ENCODE measurements around the gene PRKAB2.

Gene PRKAB2

GRCh38 chr1:147189514-147189913, 17.2 kb upstream of the PRKAB2 start:
- H3K79me2 ChIP-seq (ENCODE audit: insufficient read depth, low read length): no peaks in the 10 kb centered on the region
- TF ChIP-seq CTCF (IDR thresholded peaks at IDR 0.05; ENCODE audit: borderline replicate concordance, extremely low read depth, low read length, poor library complexity, severe bottlenecking) (no peak), EZH2 (IDR thresholded peaks at IDR 0.05; ENCODE audit: borderline replicate concordance, low read depth, low read length, severe bottlenecking) (no peak)
- no peaks in the 10 kb centered on the region for H3K4me1 ChIP-seq (ENCODE audit: insufficient read depth, low read length)
- H2AFZ ChIP-seq (ENCODE audit: low read depth, low read length): no peak overlapping the region
- H3K36me3 ChIP-seq (ENCODE audit: insufficient read depth, low read length): no peaks in the 10 kb centered on the region
- H3K4me2 ChIP-seq (ENCODE audit: insufficient read depth, low read length): no peak overlapping the region
- H4K20me1 ChIP-seq (ENCODE audit: insufficient read depth, low read length): no peaks in the 10 kb centered on the region
- no peaks in the 10 kb centered on the region for H3K27me3 ChIP-seq (ENCODE audit: insufficient read depth, low read length, poor library complexity)
- H3K27ac ChIP-seq (ENCODE audit: low read length): no peak overlapping the region
- DNase-seq (no peak), ATAC-seq (ENCODE audit: insufficient read depth, low read depth) (no peak)
- H3K9me3 ChIP-seq (ENCODE audit: insufficient read depth, low read length, severe bottlenecking): no peaks in the 10 kb centered on the region
- no peak overlapping the region for H3K9ac ChIP-seq (ENCODE audit: low read depth, low read length)
- no peak overlapping the region for H3K4me3 ChIP-seq (ENCODE audit: low read depth in 1 of 2, low read length in 2 of 2)

GRCh38 chr1:147185432-147185831, 13.2 kb upstream of the PRKAB2 start:
- Histone ChIP-seq H3K27ac (ENCODE audit: low read length) (no peak overlapping the region), H3K4me2 (ENCODE audit: insufficient read depth, low read length) (no peak overlapping the region), H3K4me1 (ENCODE audit: insufficient read depth, low read length) (no peaks in the 10 kb centered on the region), H3K4me3 (ENCODE audit: low read depth in 1 of 2, low read length in 2 of 2) (no peak overlapping the region), H2AFZ (ENCODE audit: low read depth, low read length) (no peak overlapping the region), H3K27me3 (ENCODE audit: insufficient read depth, low read length, poor library complexity) (no peaks in the 10 kb centered on the region), H3K79me2 (ENCODE audit: insufficient read depth, low read length) (no peaks in the 10 kb centered on the region), H3K36me3 (ENCODE audit: insufficient read depth, low read length) (no peaks in the 10 kb centered on the region), H3K9me3 (ENCODE audit: insufficient read depth, low read length, severe bottlenecking) (no peaks in the 10 kb centered on the region), H3K9ac (ENCODE audit: low read depth, low read length) (no peak overlapping the region), H4K20me1 (ENCODE audit: insufficient read depth, low read length) (no peaks in the 10 kb centered on the region)
- no peak for ATAC-seq (ENCODE audit: insufficient read depth, low read depth)
- DNase-seq: no peak
- TF ChIP-seq EZH2 (IDR thresholded peaks at IDR 0.05; ENCODE audit: borderline replicate concordance, low read depth, low read length, severe bottlenecking) (no peak), CTCF (IDR thresholded peaks at IDR 0.05; ENCODE audit: borderline replicate concordance, extremely low read depth, low read length, poor library complexity, severe bottlenecking) (no peak)

- peaks cover 15% of the 10 kb centered on the region for H3K4me1 ChIP-seq (ENCODE audit: insufficient read depth, low read length)
- no peaks in the 10 kb centered on the region for H4K20me1 ChIP-seq (ENCODE audit: insufficient read depth, low read length)
- no peak overlapping the region for H3K9ac ChIP-seq (ENCODE audit: low read depth, low read length)
- no peaks in the 10 kb centered on the region for H3K79me2 ChIP-seq (ENCODE audit: insufficient read depth, low read length)
- ATAC-seq (ENCODE audit: insufficient read depth, low read depth) (no peak), DNase-seq (no peak)
- no peak overlapping the region for H3K4me2 ChIP-seq (ENCODE audit: insufficient read depth, low read length)
- H2AFZ ChIP-seq (ENCODE audit: low read depth, low read length): no peak overlapping the region
- H3K36me3 ChIP-seq (ENCODE audit: insufficient read depth, low read length): no peaks in the 10 kb centered on the region
- no peak overlapping the region for H3K4me3 ChIP-seq (ENCODE audit: low read depth in 1 of 2, low read length in 2 of 2)
- TF ChIP-seq CTCF (IDR thresholded peaks at IDR 0.05; ENCODE audit: borderline replicate concordance, extremely low read depth, low read length, poor library complexity, severe bottlenecking) (no peak), EZH2 (IDR thresholded peaks at IDR 0.05; ENCODE audit: borderline replicate concordance, low read depth, low read length, severe bottlenecking) (no peak)
- H3K27ac ChIP-seq (ENCODE audit: low read length): no peak overlapping the region
- H3K9me3 ChIP-seq (ENCODE audit: insufficient read depth, low read length, severe bottlenecking): no peaks in the 10 kb centered on the region
- no peaks in the 10 kb centered on the region for H3K27me3 ChIP-seq (ENCODE audit: insufficient read depth, low read length, poor library complexity)
These were observed 5.5 kb upstream of the PRKAB2 start for GRCh38 chr1:147177611-147178380.
